Measurements from ENCODE around the gene CDC42BPB. TPM values are rescaled to one million over a fixed set of nuclear protein-coding genes. Genes with fewer than 3 reads are reported as not detected.
A peak's percentile ranks its signal among the peaks of the same experiment; 100 is the strongest.

CDC42BPB gene
- total and polyA plus RNA-seq, 2 of the 4 experiments (the other 2 are of a cell fraction), result 49.1 to 81.4 TPM

- CTCF ChIA-PET, result interaction anchor here (0.6 kb wide), 1 partner anchor 139 kb away, joined by 3 read pairs; no protein-coding TSS in a partner anchor
- in situ Hi-C loops (cut with MboI; ENCODE audit: low sequenced_read_pairs), result no loop called here
- WGBS, 2 experiments (ENCODE audit: extremely low coverage in 2 of 2, insufficient read length in 1 of 2), result 87 to 100% methylated on average over 1 to 7 of the region's 20 CpGs
Measured at GRCh38 chr14:102965971-102966655, 91.2 kb downstream of the CDC42BPB start.

More at GRCh38 chr14:102965971-102966655, 91.2 kb downstream of the CDC42BPB start:
- POLR2A ChIA-PET (ENCODE audit: unreplicated experiment), result no interaction called here
- no peak for ATAC-seq (ENCODE audit: low read depth)
- no peak for TF ChIP-seq BHLHE40 (IDR thresholded peaks at IDR 0.05; ENCODE audit: low read depth, low read length)
- H3K56ac ChIP-seq (ENCODE audit: extremely low read depth, insufficient read depth, low read length), result no peak overlapping the region
- H2BK120ac ChIP-seq (ENCODE audit: low read depth, low read length), result no peak overlapping the region
- no peak overlapping the region for H2AK5ac ChIP-seq (ENCODE audit: low read depth, low read length)
- H3K36me3 ChIP-seq (ENCODE audit: control insufficient read depth, insufficient read depth, low read length), result peaks cover 70% of the 10 kb centered on the region
- H3K9me3 ChIP-seq (ENCODE audit: control insufficient read depth, insufficient read depth, low read length), result no peaks in the 10 kb centered on the region
- H3K14ac ChIP-seq (replicated peaks; ENCODE audit: low read depth, low read length), result no peak overlapping the region
- H2AFZ ChIP-seq (replicated peaks; ENCODE audit: low read length, poor library complexity), result no peak overlapping the region
- BruUV-seq (replicated peaks), result no TSS peak
- no peak overlapping the region for H3K27ac ChIP-seq (ENCODE audit: insufficient read depth, low read length)
- peaks cover 3% of the 10 kb centered on the region; the same call in 1 of the 2 replicates for H4K20me1 ChIP-seq (ENCODE audit: insufficient read depth, low read length)
- H3K9ac ChIP-seq (ENCODE audit: low read depth, low read length), result no peak overlapping the region
- no peak overlapping the region for H2BK5ac ChIP-seq (ENCODE audit: low read depth, low read length, poor library complexity, severe bottlenecking)
- H3K23ac ChIP-seq (ENCODE audit: low read depth, low read length), result no peak overlapping the region
- H3K4me1 ChIP-seq (ENCODE audit: control insufficient read depth, insufficient read depth, low read length), result no peaks in the 10 kb centered on the region
- H3K79me1 ChIP-seq (ENCODE audit: low read depth in 1 of 2, low read length in 2 of 2), result peaks cover 3 to 19% of the 10 kb centered on the region in 2 experiments; a peak in 1 of 4 replicates
- no peak overlapping the region for H4K8ac ChIP-seq (ENCODE audit: low read depth in 2 of 2, low read length in 2 of 2)
- dilution Hi-C loops (cut with HindIII; ENCODE audit: low sequenced_read_pairs, unreplicated experiment), result no loop called here
- H3K4ac ChIP-seq (ENCODE audit: low read depth, low read length), result no peak overlapping the region
- no peak overlapping the region for H3K4me2 ChIP-seq (ENCODE audit: low read depth, low read length)
- no peak overlapping the region for H4K5ac ChIP-seq (ENCODE audit: low read depth, low read length)
- intact Hi-C loops (cut with micrococcal nuclease), result no loop called here
- H2BK15ac ChIP-seq (ENCODE audit: low read depth, low read length), result no peak overlapping the region
- no peak overlapping the region for H4K91ac ChIP-seq (ENCODE audit: insufficient read depth, low read depth, low read length)
- H3K9me1 ChIP-seq (ENCODE audit: insufficient read depth, low read length), result no peaks in the 10 kb centered on the region; the same call in 1 of the 2 replicates
- H3K18ac ChIP-seq (ENCODE audit: low read depth, low read length), result no peak overlapping the region
- H3K27me3 ChIP-seq (ENCODE audit: control insufficient read depth, insufficient read depth, low read length), result no peaks in the 10 kb centered on the region
- no peak overlapping the region for H2BK20ac ChIP-seq (ENCODE audit: low read depth, low read length)
- DNase-seq, result no peak
- H2AK9ac ChIP-seq (replicated peaks; ENCODE audit: low read depth, low read length, poor library complexity), result peak overlapping the region; percentile 52
- H3K4me3 ChIP-seq (ENCODE audit: insufficient read depth, low read depth, low read length), result no peak overlapping the region
